HTR-8/SVneo (cell line): ENCODE data around the gene MRPS31.
"Not testable (repeated sequence)": the region's sequence is repeated elsewhere in the genome, so short reads cannot be mapped to it uniquely, and the experiment has no call there.

Experiments
- DNase-seq: peaks from one replicate; pipeline ENCODE4 v3.0.0; 2011; ENCODE audit warnings: low spot score, mixed read lengths; ENCODE audit not compliant: insufficient read length
- FAIRE-seq: peaks from 2 replicates; lab custom pipeline; 2011; peaks lifted over from hg19 to GRCh38; lab: Jason Lieb, UNC

The MRPS31 gene

DNA sequence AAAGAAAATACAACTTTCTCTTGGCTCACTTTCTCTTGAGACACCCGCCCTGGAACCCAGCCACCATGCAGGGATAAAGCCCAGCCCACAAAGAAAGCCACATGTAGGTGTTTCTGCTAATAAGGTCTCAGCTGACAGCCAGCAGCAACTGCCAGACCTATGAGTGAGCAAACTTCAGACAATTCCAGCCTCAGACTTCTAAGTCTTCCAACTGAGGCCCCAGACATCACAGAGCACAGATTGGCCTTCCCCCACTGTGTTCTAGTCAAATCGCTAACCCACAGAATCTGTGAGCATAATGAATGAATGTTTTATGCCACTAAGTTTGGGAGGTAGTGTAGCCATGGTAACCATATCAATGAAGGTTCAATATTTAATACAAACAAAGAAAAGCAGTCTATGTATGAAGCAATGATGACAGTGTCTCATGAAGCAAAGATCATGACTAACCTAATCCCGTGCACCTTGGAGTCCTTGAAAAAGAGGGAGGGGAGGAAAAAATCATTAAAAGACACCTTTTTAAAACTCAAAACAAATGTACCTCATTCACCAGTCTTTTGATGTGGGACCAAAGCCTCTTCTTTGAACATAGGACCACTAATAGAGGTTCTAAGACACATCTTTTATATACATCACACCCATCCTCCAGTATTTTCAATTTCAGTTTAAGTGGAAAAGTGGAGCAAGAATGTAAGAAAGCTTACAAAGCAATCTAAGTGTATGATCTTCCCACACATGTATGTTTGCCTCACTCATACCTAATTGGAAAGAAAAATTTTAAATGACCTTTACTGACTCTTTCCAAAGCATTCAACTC lies 6.2 kb downstream of the MRPS31 start:
- FAIRE-seq (no peak), DNase-seq (no peak)

DNA sequence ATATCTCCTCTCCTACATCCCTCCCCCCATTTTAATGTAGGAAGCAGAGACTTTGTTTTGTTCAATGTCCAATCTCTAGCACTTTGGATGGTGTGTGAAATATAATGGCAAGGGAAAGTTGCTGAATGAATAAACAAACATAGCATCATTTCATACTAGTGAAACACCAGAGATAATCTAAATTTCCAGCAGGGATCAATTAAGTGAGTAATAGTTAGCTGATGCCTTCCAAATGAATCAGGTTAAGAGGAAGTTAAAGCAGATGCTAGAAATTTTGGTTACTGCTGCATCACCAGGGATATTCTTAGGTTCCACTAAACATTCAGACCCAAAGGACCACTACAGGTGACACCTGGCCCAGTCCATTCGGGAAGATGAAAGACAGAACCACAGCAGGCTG lies 8.1 kb downstream of the MRPS31 start:
- DNase-seq, result no peak
- FAIRE-seq, result no peak

DNA sequence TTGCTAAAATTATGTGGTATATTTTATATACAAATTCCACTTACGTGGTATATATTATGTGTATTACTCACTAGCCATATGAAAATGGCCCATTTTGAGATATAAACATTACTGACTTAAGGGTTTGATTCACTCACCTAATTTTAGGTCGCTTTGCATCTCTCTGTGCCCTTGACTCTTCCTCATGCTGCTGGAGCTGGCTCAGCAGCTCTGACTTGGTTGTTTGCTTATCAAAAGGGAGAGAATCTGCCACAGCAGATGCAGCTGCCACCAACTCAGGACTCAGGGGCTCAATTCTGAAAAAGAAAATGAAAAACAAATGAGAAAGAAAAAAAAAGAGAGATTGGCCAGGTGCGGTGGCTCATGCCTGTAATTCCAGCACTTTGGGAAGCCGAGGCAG lies 12.2 kb downstream of the MRPS31 start:
- FAIRE-seq (no peak), DNase-seq (no peak)

DNA sequence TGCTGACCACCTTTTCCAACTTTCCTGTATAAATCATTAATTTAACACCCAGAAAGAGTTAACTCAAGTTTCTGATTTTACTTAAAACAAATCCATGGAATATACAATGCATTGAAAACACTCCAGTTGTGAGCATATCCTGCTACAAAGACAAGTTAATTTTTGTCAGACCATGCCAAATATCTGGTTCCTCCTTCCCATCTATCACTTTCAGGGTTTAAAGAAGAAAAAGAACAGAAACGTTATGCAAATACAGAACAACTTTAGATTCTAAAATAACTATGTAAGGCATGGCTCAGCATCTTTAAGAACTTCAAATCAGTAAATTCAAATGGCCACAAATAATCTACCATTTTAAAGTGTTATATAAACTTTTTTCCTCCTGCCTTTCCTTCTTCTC lies 14.9 kb downstream of the MRPS31 start:
- DNase-seq (no peak), FAIRE-seq (no peak)

DNA sequence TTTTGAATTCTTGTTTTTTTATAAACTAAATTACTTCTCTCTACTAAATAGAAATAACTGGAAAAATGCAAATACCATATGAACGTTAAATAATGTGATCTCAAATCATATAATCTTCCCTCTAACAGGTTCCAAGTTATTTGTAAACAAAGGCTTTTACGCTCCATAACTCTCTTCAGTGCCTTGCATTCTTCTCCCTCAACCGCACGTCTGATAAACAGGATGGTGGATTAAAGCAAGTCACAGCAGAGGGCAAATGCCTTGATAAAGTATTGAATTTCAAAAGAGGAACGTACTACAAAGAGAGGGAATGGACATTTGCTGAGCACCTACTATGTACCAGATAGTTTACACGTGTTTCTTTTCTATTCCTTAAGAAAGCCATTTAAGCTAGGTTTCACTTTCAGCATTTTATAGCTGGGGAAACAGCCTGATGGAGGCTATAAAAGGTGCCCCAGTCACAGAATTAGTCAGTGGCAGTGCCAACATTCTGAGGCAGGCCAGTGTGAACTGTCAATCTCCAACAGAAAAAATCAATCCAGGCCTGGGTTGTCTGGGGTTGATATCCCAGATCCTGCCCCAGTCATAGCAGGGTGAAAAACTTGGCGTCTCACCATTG lies 15.8 kb downstream of the MRPS31 start:
- DNase-seq (no peak), FAIRE-seq (no peak)

DNA sequence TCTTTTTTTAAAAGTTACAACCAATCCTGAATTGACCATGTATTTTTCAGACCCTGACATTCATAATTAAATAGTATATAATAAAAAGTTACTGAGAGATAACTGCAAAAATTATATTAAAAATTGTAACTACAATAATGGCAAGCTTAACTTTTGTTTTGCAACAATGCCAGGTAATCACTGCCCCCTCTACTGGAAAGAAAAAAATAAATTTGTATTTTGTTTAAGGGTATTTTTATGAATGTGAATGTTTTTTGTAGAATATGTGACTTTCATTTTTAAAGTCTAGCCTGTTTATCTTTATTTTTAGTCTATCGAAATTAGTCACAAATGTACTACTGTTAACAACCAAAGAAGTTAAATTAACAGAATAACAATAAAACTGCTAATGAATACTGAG lies 21.7 kb downstream of the MRPS31 start:
- DNase-seq (no peak), FAIRE-seq (no peak)

DNA sequence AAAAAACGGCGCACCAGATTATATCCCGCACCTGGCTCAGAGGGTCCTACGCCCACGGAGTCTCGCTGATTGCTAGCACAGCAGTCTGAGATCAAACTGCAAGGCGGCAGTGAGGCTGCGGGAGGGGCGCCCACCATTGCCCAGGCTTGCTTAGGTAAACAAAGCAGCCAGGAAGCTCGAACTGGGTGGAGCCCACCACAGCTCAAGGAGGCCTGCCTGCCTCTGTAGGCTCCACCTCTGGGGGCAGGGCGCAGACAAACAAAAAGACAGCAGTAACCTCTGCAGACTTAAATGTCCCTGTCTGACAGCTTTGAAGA lies 35.8 kb downstream of the MRPS31 start:
- FAIRE-seq, DNase-seq: not testable (repeated sequence)

DNA sequence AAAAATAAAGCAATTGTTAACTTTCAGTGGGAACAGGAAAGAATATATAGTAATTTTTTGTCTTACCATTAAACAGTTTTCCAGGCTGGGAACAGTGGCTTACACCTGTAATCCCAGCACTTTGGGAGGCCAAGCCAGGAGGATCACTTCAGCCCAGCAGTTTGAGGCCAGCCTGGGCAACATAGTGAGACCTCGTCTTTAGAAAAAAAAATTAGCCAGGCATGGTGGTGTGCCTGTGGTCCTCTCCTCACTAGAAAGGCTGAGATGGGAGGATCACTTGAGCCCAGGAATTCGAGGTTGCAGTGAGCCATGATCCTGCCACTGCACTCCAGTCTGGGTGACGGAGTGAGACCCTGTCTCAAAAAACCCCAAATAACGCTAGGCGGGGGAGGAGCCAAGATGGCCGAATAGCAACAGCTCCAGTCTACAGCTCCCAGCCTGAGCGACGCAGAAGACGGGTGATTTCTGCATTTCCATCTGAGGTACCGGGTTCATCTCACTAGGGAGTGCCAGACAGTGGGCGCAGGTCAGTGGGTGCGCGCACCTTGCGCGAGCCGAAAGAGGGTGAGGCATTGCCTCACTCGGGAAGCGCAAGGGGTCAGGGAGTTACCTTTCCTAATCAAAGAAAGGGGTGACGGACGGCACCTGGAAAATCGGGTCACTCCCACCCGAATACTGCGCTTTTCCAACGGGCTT lies 36.3 kb downstream of the MRPS31 start:
- FAIRE-seq, DNase-seq: not testable (repeated sequence)

DNA sequence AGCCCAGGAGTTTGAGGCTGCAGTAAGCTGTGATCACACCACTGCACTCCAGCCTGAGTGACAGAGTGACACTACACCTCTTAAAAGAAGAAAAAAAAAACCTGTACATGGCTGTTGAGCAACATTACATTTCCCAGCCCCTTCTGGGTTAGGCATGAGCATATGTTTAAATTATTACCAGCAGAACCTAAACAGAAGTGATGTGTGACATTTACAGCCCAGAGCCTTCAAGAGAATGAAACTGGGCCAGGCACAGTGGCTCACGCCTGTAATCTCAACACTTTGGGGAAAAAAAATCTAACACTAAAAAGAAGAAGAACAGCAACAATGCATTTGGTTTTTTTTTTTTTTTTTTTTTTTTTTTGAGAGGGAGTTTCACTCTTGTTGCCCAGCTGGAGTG lies 38.3 kb downstream of the MRPS31 start:
- no peak for DNase-seq
- no peak for FAIRE-seq

DNA sequence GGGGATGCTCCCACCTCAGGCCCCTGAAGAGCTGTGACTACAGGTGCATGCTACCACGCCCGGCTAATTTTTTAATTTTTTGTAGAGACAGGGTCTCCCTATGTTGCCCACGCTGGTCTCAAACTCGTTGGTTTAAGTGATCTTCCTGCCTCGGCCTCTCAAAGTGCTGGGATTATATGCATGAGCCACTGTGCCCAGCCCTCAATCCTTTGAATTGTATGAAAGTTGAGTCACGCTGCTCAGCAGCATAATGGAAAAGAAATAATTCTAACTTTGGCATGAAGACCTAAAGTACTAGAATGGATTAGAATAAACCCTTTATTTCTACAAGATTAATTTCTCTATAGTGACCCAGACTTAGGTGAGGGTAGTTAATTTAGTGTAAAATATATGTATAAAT lies 42.4 kb downstream of the MRPS31 start:
- DNase-seq (no peak), FAIRE-seq (no peak)

DNA sequence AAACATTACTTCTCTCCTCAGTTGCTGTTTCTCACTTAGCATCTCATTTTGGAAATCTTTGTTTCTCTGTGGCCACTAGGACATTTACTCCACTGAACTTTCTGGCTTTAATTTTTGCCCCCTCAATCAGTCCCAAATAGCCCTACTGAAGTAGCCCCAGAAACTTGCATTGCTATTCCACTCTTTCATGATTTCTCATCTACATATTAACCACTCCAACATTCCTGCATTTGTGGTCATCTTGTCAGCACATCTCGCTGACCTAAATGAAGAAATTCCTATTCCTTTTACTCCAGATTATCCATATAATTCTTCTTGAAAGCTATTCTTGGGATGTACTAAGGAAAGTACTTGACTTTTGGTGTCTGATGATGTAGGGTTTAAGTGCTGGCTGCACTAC lies 56.6 kb downstream of the MRPS31 start:
- not testable (repeated sequence) for DNase-seq, FAIRE-seq

DNA sequence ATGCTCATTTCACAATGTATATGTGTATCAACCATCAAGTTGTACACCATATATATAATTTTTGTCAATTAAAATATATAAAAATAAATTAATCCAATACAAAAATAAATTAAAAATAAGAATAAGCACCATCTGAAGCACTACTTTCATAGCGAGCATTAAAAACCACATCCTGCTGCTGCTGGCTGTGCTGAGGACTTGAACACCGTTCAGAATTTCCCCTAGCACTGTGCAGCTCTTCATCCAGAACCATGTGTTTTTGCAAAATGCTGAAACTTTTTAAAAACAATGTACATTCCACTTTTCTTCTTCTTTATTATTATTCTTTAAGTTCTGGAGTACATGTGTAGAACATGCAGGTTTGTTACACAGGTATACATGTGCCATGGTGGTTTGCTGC lies 64.6 kb downstream of the MRPS31 start:
- DNase-seq, result no peak
- no peak for FAIRE-seq

DNA sequence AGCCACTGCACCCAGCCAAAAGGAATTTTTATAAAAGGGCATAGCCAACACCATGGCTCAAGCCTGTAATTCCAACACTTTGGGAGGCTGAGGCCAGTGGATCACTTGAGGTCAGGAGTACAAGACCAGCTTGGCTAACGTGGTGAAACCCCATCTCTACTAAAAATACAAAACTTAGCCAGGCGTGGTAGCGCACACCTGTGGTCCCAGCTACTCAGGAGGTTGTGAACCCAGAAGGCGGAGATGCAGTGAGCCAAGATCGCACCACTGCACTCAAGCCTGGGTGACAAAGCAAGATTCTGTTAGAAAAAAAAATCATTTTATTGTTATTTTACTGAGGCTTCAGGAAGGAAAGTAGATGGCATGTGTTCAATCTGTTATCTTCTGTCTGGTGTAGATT lies 73.3 kb downstream of the MRPS31 start:
- FAIRE-seq, result no peak

DNA sequence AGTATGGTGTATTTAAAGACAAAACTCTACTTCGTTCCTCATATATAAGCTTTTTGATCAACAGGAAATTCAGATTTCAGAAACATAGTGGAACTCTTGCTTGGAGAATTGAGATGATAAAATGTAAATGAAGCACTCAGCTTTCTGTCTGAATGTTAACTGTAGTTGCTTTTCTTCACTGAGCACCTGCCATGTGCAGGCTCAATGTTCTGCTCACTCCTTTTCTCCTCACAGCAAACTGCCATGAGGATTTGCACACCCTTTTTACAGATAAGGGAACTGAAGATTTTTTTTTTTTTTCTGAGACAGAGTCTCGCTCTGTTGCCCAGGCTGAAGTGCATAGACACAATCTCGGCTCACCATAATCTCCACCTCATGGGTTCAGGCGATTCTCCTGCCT lies 76.6 kb downstream of the MRPS31 start:
- FAIRE-seq (no peak), DNase-seq (no peak)

More for the DNA sequence above, 73.3 kb downstream of the MRPS31 start:
- no peak for DNase-seq

DNA sequence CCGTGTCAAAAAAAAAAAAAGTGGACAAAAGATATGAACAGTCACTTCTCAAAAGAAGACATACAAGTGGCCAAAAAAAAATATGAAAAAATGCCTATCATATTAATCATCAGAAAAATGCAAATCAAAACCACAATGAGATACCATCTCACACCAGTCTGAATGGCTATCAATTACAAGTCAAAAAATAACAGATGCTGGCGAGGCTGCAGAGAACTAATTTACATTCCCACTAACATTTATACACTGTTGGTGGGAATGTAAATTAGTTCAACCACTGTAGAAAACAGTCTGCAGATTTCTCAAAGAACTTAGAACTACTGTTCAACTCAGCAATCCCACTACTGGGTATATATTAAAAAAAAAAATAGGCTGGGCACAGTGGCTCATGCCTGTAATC lies 78.0 kb downstream of the MRPS31 start:
- no peak for DNase-seq
- no peak for FAIRE-seq

DNA sequence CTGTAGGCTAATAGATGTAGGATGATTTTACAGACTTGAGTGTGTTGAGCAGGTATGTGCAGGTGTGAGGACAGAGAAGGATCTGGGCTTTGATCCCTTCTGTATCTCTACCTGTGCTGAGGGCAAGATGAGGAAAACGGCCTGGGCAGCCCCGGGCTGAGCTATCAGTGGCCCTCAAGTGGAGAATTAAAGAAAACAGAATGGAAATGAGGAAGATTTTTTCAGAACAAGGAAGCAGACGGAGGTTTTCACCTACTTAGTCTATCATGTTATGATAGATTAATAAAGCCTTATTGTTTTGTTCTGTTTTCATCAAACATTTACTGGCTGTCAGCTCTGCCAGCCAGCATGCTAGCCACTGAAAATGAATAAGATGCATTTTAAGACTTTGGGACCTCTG lies 82.2 kb downstream of the MRPS31 start:
- no peak for FAIRE-seq

DNA sequence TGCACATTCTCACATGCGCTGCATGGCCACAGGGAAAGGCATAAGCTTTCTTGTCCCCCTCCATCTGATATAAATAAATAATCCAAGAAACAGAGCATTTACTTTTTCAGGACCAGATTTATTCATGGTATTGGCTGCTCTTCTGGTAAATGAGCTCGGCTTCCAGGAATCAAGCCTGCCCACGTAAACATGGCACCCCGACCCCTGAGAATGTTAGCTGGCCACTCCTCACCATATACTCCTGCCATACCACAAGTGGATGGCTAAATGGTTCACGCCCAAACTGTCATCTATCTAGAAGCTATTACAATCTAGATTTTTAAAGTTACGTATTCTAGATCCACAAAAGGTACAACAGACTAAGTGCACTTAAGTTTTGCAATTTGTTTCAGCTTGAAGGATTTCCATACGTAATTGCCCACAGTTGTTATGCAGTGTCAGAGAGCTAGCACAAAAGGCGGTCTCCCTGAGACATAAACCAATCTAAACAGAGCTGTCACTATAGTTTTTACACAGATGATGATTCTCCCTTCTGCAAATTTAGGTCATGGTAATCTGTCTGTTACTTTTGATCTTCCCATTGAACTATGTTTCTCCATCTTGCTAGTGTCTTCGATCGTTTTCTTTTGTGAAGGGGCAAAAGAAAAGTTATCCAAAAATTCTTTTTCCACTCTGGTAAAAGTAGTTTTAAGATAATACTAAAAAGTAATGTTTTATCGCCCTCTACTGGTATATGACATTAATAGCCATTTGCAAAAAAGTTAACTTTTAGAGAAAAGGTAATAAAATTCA lies 88.3 kb downstream of the MRPS31 start:
- FAIRE-seq, result no peak
- no peak for DNase-seq

More for the DNA sequence above, 82.2 kb downstream of the MRPS31 start:
- no peak for DNase-seq

DNA sequence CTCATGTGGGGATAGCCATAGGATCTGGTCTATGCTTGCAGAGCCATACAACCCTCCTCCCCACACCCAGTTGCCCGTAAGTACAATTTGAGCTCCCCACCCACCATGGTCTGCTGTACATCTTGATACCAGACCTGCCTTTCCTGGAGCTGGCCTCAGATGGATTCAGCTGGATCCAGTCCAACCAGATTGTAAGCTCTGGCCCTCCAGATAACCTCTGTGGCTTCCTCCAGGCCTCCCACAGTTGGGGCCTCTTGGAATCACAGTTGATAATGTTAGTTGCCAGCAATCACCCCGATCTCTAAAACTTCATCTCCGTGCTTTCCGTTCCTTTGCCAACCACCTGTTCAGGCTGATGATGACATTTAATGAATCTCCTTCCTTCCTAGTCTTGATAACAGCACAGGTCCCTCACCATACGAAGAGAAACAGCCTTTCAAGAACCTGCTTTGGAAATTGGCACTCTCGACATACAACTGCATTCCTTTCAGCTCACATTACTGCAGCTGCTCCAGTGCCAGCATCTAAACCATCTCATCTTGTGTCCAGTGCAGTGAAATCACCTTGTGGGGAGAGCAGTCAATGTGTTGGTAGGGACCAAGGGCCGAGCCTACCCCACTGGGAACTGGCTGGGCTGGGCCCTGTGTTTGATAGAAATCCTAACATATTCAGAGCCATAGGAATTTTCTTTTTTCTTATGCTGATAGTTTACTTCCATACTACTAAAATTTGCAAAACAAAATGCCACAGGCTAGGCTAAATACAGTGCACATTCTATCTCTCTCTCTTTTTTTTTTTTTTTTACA lies 89.4 kb downstream of the MRPS31 start:
- FAIRE-seq, result no peak
- no peak for DNase-seq

DNA sequence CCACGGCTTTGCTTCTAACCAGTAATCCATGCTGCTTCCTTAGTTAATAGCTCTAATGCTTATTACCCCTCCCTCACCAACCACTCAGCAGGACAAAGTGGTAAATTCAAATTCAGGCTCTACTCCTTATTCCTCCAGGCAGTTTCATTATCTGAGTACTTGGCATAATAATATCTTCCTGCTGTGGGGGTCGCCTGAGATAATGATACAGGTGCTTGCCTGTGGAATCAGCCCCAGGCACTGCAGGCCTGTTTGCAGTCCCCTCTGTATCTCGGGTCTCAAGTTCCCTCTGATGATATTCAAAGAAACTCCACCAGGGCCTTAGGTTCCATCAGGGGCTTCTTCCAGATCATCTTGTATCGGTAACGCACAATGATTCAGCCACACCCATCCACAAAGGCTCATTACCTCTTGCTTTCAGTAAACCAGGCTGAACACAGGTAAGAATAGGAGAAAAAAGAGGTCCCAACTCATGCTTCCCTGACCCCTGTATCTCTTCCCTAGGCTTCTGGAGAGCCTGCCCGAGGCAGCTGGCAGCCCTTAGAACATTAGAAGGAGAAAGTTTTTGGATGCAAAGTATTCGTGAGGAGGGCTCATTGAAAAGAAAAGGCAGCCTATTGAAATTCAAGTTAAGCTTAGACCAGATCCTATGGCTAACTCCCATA lies 90.2 kb downstream of the MRPS31 start:
- FAIRE-seq (no peak), DNase-seq (no peak)
